ENCODE data around the gene SEMA5B. TPM values are rescaled to one million over a fixed set of nuclear protein-coding genes. Genes with fewer than 3 reads are reported as not detected.

SEMA5B gene
- total RNA-seq, 1 donor from 2014 or later: 1.0 TPM

- no peak for DNase-seq (ENCODE audit: low read depth)
- H3K36me3 Mint-ChIP-seq (ENCODE audit: low read depth, unreplicated experiment): peaks cover 2% of the 10 kb centered on the region
- peaks cover 6% of the 10 kb centered on the region for H3K4me1 Mint-ChIP-seq (ENCODE audit: low read depth, unreplicated experiment)
- H3K9me3 Mint-ChIP-seq (ENCODE audit: unreplicated experiment): peaks cover 3% of the 10 kb centered on the region
- TF ChIP-seq EZH2 (IDR thresholded peaks at IDR 0.05; ENCODE audit: insufficient read depth, low read length) (no peak), CTCF (IDR thresholded peaks at IDR 0.05; ENCODE audit: insufficient read depth, low read depth, low read length) (no peak)
- no peak overlapping the region for H3K27ac ChIP-seq (ENCODE audit: low read depth, low read length)
- H2AFZ ChIP-seq (ENCODE audit: low read depth, low read length): no peak overlapping the region
- H3K4me3 ChIP-seq (ENCODE audit: insufficient read depth, low read depth, low read length): no peak overlapping the region
- H3K79me2 ChIP-seq (ENCODE audit: insufficient read depth, low read length): no peaks in the 10 kb centered on the region
- H3K27ac Mint-ChIP-seq (ENCODE audit: unreplicated experiment): no peak overlapping the region
- no peaks in the 10 kb centered on the region for H4K20me1 ChIP-seq (ENCODE audit: insufficient read depth, low read length)
- H3K9me3 ChIP-seq (ENCODE audit: insufficient read depth, low read depth, low read length): no peaks in the 10 kb centered on the region
- H3K9ac ChIP-seq (ENCODE audit: low read length): no peak overlapping the region
- H3K27me3 Mint-ChIP-seq (ENCODE audit: low read depth, unreplicated experiment): peaks cover 18% of the 10 kb centered on the region
- H3K27me3 ChIP-seq (ENCODE audit: insufficient read depth, low read length): peaks cover 3% of the 10 kb centered on the region
- H3K4me2 ChIP-seq (ENCODE audit: low read length): no peak overlapping the region
- peaks cover 4% of the 10 kb centered on the region for H3K4me1 ChIP-seq (ENCODE audit: insufficient read depth, low read length)
- H3K4me3 Mint-ChIP-seq (ENCODE audit: unreplicated experiment): no peak overlapping the region
- FAIRE-seq: no peak
- no peaks in the 10 kb centered on the region for H3K36me3 ChIP-seq (ENCODE audit: insufficient read depth, low read length)
Observed at GRCh38 chr3:123050666-123051065, 23.1 kb upstream of the SEMA5B start.

- H3K27ac Mint-ChIP-seq (ENCODE audit: unreplicated experiment): no peak overlapping the region
- DNase-seq (ENCODE audit: low read depth) (no peak), FAIRE-seq (no peak)
- peaks cover 9% of the 10 kb centered on the region for H3K27me3 ChIP-seq (ENCODE audit: insufficient read depth, low read length)
- no peak overlapping the region for H2AFZ ChIP-seq (ENCODE audit: low read depth, low read length)
- H3K4me2 ChIP-seq (ENCODE audit: low read length): no peak overlapping the region
- H3K9me3 Mint-ChIP-seq (ENCODE audit: unreplicated experiment): peaks cover 3% of the 10 kb centered on the region
- no peak overlapping the region for H3K9ac ChIP-seq (ENCODE audit: low read length)
- no peaks in the 10 kb centered on the region for H3K36me3 ChIP-seq (ENCODE audit: insufficient read depth, low read length)
- H3K36me3 Mint-ChIP-seq (ENCODE audit: low read depth, unreplicated experiment): peaks cover 2% of the 10 kb centered on the region
- H3K79me2 ChIP-seq (ENCODE audit: insufficient read depth, low read length): no peaks in the 10 kb centered on the region
- H4K20me1 ChIP-seq (ENCODE audit: insufficient read depth, low read length): no peaks in the 10 kb centered on the region
- H3K27me3 Mint-ChIP-seq (ENCODE audit: low read depth, unreplicated experiment): peaks cover 13% of the 10 kb centered on the region
- H3K4me3 Mint-ChIP-seq (ENCODE audit: unreplicated experiment): no peak overlapping the region
- H3K27ac ChIP-seq (ENCODE audit: low read depth, low read length): no peak overlapping the region
- no peaks in the 10 kb centered on the region for H3K9me3 ChIP-seq (ENCODE audit: insufficient read depth, low read depth, low read length)
- peaks cover 5% of the 10 kb centered on the region for H3K4me1 Mint-ChIP-seq (ENCODE audit: low read depth, unreplicated experiment)
- H3K4me3 ChIP-seq (ENCODE audit: insufficient read depth, low read depth, low read length): no peak overlapping the region
- peaks cover 4% of the 10 kb centered on the region for H3K4me1 ChIP-seq (ENCODE audit: insufficient read depth, low read length)
- no peak for TF ChIP-seq EZH2 (IDR thresholded peaks at IDR 0.05; ENCODE audit: insufficient read depth, low read length)
- no peak for TF ChIP-seq CTCF (IDR thresholded peaks at IDR 0.05; ENCODE audit: insufficient read depth, low read depth, low read length)
Observed at GRCh38 chr3:123048480-123049237, 21.1 kb upstream of the SEMA5B start.

DNA sequence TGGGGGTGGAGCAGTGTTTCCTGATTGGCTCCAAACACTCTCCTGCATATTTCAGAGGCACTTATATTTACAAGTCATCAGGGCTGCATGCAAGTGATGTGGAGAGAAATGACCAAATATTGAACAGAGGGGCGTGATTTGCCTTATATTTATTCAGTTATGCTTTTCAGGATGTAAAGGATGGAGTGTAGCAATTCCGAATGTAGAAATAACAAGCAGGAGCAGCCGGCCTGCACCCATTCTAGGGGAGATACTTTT, 19.4 kb upstream of the SEMA5B start:
- no peak for FAIRE-seq
- H4K20me1 ChIP-seq (ENCODE audit: insufficient read depth, low read length): no peaks in the 10 kb centered on the region
- H3K36me3 ChIP-seq (ENCODE audit: insufficient read depth, low read length): no peaks in the 10 kb centered on the region
- Mint-ChIP-seq H3K27me3 (ENCODE audit: low read depth, unreplicated experiment) (peaks cover 10% of the 10 kb centered on the region), H3K4me1 (ENCODE audit: low read depth, unreplicated experiment) (peaks cover 5% of the 10 kb centered on the region), H3K36me3 (ENCODE audit: low read depth, unreplicated experiment) (no peaks in the 10 kb centered on the region), H3K9me3 (ENCODE audit: unreplicated experiment) (no peaks in the 10 kb centered on the region), H3K4me3 (ENCODE audit: unreplicated experiment) (no peak overlapping the region), H3K27ac (ENCODE audit: unreplicated experiment) (no peak overlapping the region)
- no peak overlapping the region for H3K27ac ChIP-seq (ENCODE audit: low read depth, low read length)
- no peaks in the 10 kb centered on the region for H3K9me3 ChIP-seq (ENCODE audit: insufficient read depth, low read depth, low read length)
- H2AFZ ChIP-seq (ENCODE audit: low read depth, low read length): no peak overlapping the region
- TF ChIP-seq EZH2 (IDR thresholded peaks at IDR 0.05; ENCODE audit: insufficient read depth, low read length) (no peak), CTCF (IDR thresholded peaks at IDR 0.05; ENCODE audit: insufficient read depth, low read depth, low read length) (no peak)
- no peak for DNase-seq (ENCODE audit: low read depth)
- peaks cover 4% of the 10 kb centered on the region for H3K4me1 ChIP-seq (ENCODE audit: insufficient read depth, low read length)
- no peaks in the 10 kb centered on the region for H3K79me2 ChIP-seq (ENCODE audit: insufficient read depth, low read length)
- peaks cover 12% of the 10 kb centered on the region for H3K27me3 ChIP-seq (ENCODE audit: insufficient read depth, low read length)
- H3K4me3 ChIP-seq (ENCODE audit: insufficient read depth, low read depth, low read length): no peak overlapping the region
- no peak overlapping the region for H3K4me2 ChIP-seq (ENCODE audit: low read length)
- H3K9ac ChIP-seq (ENCODE audit: low read length): no peak overlapping the region
